ELF-1 (cell line): ENCODE measurements around the gene SCLY.

ENCODE experiments used
- DNase-seq: peaks from one replicate; pipeline ENCODE4 v3.0.0-alpha.2; 2016; ENCODE audit warnings: low read depth, low spot score

Gene SCLY

DNA sequence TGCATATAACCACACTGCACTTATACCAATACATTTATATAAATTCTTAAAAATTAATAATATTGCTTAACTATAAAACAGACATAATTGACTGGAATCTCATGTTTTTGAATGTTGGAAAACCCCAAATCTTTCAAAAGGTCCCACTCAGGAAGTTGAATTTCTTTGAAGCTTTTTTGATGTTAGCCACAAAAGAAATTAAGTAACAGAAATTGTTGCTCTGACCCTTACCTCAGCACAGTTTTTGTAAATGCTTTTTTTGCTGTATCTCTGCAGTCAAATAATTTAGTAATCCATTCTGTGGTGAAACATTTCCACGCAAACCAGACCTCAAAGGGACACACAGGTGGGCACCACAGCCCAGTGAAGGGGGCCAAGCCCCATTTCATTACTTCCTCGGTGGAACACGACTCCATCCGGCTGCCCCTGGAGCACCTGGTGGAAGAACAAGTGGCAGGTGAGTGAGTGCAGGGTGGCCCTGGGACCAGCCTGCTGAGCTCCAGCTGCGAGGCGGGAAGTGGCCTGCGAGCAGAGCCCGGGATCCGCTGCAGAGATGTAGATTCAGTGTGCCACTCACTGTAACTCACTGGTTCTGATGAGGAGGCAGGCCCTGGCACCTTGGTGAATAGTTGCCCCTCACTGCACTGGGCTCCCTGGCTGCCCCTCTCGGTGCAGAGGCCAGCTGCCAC is 8.4 kb downstream of the SCLY start:
- no peak for DNase-seq

DNA sequence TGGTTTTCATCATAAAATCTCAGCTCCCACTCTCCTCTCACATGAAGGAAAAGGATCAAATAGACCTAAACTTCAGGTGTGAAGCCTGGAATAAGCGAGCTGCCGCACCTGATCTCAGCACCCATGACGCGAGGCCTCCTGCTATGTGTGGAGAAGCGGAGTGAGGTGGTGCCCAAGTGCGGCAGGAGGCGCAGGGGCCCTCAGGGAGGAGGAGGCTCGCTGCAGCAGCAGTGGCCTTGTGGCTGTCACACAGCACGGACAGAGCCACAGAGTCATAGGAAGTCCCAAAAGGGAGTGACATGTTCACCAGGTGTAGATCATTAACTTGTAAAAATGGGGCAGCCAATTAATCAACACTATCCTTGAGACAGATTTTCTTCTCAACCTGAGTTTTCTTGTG is 9.1 kb downstream of the SCLY start:
- no peak for DNase-seq

DNA sequence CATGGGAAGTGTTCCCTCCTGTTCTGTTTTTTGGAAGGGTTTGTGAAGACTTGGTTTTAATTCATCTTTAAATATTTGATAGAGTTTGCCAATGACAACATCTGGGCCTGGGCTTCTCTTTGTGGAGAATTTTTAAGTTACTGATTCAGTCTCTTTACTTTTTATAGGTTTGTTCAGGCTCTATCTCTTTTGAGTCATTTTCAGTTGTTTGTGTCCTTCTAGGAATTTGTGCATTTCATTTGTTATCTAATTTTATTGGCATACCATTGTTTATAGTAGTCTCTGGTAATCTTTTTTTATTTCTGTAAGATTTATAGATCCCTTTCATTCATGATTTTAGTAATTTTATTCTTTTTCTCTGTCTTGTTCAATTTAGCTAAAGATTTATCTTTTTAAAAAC is 14.6 kb downstream of the SCLY start:
- no peak for DNase-seq

DNA sequence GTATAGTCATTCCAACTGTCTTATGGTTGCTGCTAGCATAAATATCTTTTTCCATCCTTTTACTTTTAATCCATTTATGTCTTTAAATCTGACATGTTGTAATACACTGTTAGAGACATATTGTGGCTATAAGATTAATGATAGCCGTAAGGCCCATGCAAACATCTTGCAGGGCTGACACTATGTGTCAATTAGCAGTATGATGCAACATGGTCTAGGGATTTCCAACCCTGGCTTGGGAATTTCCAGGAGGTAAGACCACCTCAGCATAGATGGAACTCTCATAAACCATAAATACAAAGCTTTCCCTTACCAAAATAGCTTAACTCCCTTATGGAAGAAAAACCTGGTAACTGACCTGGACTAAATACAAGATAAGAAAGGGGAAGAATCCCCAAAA is 16.5 kb downstream of the SCLY start:
- no peak for DNase-seq

DNA sequence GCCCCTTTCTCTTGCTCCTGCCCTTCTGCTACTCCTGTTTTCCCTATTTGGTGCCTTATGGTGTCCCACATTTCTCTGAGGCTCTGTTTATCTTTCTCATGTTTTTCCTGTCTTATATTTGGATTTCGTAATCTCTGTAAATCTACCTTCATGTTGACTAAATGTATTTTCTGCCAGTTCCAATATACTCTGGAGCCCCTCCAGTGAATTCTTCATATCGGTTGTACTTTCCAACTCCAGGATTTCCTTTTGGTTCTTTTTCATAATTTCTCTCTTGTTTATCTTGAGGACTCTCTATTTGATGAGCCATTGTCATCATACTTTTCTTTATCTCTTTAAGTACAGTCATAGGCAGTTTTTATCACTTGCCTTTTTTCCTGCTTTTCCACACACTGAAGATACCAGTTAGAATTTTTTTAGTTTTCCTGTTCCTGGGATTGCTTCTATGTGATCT is 19.1 kb downstream of the SCLY start:
- DNase-seq: no peak

DNA sequence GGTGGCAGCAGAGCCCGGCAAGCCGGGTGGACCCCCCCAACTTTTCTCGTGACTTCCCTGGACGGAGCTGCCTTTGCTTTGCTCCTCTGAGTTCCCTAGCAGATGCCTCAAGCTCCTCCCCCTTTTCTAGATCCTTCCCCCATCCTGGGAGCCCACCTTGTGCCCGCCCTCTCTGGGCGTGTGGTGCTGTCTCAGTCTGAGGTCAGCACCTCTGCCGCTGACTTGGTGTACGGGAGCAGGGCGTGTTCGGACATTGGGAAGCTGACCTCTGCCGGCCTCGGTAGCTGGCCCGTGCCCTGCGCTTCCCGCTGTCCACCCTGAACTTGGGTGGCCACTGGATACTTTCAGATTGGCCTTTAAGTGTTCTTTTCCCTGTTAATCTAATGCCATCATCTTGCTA is 19.7 kb downstream of the SCLY start:
- DNase-seq: no peak

DNA sequence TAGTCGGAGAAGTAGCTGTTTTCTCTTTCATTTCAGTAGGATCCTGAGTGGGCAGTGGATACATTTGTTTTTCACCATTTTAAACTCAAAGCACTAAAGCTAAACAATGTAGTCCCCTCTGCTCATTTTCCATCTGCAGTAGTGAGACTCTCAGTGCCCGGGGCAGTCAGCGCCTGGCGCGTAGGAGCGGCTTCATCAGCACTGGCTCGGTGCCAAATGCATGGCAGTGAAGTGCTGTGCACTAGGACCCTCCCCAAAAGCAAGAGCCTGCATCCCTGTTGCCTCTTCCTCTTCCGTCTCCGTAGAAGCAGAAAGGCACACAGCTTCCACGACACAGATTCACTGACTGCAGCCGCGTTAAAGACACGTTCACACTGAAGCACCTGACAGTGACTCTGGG is 20.3 kb downstream of the SCLY start:
- no peak for DNase-seq

DNA sequence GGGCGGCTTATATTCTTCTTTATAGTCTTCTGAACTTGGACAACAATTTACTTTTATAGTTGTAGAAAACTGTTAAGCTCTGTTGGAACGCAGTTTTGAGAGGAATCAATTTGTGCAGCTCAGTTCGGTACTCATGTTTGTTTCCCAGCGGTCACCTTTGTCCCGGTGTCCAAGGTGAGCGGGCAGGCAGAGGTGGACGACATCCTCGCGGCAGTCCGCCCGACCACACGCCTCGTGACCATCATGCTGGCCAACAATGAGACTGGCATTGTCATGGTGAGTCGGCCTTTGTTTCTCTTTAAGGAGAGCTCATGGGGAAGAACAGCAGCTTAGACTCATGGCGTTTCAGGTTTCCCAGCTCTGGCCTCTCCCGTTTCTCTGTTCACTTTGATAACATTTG is 20.8 kb downstream of the SCLY start:
- no peak for DNase-seq

DNA sequence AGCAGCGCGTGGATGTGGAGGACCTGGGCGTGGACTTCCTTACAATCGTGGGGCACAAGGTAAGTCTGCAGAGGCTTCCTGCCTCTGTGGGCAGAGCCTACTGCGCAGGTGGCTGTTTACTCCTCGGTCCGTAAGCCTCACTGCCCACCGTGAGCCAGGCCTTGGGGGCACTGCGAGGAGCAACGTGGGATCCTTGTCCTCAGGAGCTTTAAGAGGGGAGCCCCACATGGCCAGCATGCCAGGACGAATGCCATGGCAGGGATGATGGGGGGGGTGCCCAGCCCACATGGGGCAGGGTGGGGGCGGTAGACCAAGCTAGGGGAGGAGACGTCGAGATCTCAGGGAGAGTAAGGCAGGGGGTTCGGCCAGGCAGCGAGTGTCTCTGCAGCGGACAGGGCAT is 21.4 kb downstream of the SCLY start:
- no peak for DNase-seq

DNA sequence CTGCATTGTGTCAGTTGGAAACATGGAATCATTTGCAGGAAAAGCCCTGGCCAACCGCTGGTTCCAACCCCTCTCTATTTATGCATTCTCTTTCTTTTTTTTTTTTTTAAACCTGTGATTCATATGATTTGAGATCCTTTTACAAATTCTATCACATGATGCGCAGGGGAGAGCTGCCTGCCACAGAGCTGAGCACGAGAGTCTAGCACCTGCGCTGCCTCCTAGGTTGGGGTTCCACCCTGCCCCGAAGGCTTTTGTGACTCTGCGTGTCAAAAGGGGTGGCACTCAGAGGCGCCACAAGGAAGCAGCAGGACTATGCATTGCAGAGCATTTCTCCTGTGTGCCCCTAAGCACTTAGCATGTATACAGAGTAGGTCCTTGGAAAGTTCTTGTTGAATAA is 22.0 kb downstream of the SCLY start:
- no peak for DNase-seq

DNA sequence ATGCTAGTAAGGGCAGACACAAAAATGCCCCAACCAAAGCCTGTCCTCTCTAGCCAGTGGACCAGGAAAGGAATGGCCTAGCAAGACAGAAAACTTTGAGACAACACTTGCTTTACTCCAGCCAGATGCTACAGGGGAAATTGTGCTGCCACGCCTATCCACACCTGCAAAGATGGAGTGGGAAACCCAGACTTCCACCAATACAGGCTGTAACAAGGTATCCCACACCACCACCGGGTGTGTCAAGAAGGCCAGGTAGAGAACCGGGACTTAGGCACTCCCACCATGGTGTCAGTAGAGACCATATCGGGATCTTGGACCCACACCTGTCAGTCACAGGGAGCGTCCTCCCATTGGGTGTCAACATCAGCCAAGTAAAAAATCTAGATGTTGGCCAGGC is 23.1 kb downstream of the SCLY start:
- DNase-seq: no peak

DNA sequence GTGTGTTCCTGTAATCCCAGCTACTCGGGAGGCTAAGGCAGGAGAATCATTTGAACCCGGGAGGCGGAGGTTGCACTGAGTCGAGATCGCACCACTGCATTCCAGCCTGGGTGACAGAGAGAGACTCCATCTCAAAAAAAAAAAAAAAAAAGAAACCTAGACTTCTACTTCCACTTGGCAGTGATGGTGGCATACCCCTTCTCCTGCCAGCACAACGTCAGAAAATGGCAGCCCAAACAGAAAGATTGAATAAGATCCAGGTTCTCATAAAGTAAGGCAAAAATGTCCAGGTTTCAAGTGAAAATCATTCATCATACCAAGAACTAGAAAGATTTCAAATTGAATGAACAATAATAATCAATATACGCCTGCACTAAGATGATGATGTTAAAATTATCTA is 24.0 kb downstream of the SCLY start:
- DNase-seq: no peak

DNA sequence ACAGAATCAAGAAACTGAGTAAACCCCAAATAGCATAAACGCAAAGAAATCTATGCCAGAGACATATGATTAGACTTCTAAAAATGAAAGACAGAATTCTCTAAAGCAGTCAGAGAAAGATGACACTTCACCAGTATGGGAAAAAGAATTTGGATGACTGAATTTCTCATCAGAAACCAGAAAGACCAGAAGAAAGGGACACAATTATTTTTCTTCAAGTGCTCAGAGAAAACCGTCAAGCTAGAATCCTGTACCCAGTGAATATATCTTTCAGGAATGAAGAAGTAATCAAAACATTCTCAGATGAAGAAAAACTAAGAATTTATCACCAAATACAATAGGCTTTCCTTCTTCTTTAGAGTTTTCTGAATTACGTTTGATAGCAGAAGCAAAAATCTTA is 25.1 kb downstream of the SCLY start:
- DNase-seq: no peak

DNA sequence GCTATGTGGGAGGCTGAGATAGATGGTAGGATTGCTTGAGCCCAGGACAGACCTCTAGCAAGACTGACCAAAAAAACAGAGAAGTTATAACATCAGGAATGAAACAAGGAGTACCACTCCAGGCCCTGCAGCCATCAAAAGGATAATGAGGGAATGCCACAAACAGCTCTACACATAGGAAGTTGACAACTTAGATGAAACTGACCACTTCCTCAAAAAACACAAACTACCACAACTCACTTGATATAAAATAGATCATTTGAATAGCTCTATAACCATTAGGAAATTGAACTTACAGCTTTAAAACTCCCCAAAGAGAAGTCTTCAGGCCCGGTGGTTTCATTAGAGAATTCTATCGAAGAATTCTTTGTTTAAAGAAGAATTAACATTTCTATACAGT is 26.4 kb downstream of the SCLY start:
- no peak for DNase-seq

DNA sequence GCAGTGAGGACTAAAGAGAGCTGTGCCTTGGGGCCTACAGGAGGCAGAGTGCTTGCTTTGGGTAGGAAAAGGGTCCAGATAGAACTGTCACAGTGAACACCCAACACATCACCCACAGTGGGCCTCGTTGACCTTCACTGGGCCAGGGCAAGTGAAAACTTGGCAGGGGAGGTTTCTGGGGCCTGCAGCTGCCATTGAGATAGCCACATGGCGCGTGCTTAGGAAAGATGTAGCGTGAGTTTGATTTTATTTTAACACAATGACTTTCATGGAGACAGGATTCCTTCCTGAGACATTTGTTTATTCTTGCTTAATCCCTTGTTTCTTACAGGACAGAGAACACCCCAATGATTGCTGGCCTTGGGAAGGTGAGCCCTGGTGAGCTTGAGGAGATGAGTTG is 30.1 kb downstream of the SCLY start:
- no peak for DNase-seq

DNA sequence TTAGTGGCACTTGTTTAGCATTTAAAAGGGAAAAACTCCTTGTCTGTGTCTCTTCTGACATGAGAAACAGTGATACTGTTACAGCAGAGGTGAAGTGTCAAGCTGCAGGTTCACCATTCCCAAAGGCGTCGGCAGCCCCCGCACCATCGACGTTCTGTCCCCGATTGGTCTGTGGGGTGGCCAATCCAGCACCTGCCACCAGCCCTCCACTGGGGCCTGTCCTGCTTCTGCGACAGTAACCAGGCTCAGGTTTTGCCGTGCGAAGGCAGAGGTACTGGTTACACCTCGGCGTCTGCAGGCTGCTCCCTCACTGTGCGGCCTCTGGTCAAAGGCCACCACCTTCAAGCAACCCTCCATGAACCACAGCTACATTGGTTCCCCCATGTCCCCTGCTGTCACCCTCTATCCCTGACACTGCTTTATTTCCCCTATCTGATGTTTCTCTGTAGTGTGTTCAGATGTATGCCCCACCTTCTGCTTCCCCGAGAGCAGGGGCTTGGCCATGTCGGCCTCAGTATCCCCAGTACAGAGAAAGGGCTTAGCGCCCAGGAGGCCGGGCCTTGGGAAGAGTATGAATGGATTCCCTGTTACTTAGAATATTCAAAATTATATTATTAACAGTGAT is 30.7 kb downstream of the SCLY start:
- DNase-seq: no peak

DNA sequence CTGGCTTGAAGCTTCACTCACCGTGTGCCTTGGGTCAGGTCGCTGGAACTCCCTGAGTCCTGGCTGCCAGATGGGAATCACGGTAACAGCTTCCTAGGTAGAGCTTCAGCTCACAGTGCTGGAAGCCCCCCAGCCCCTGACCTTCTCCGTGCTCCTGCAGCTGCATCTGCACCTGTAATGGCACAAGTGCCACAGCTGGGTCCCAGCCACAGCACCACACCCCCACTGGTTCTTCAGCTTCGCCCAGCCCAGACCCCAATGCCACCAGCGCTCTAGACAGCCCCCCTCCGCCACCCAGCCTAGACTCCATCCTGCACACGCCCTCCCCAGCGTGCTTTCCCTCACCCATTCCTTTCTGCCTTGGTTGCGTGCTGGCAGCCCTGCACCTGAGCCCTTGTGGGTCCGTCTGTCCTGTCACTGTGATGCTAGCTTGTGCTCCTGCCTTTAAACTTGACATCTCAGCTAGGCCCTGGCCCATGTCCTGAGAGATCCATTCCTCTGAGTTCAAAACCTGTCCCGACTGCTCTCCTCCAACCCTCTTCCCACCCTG is 31.8 kb downstream of the SCLY start:
- no peak for DNase-seq

DNA sequence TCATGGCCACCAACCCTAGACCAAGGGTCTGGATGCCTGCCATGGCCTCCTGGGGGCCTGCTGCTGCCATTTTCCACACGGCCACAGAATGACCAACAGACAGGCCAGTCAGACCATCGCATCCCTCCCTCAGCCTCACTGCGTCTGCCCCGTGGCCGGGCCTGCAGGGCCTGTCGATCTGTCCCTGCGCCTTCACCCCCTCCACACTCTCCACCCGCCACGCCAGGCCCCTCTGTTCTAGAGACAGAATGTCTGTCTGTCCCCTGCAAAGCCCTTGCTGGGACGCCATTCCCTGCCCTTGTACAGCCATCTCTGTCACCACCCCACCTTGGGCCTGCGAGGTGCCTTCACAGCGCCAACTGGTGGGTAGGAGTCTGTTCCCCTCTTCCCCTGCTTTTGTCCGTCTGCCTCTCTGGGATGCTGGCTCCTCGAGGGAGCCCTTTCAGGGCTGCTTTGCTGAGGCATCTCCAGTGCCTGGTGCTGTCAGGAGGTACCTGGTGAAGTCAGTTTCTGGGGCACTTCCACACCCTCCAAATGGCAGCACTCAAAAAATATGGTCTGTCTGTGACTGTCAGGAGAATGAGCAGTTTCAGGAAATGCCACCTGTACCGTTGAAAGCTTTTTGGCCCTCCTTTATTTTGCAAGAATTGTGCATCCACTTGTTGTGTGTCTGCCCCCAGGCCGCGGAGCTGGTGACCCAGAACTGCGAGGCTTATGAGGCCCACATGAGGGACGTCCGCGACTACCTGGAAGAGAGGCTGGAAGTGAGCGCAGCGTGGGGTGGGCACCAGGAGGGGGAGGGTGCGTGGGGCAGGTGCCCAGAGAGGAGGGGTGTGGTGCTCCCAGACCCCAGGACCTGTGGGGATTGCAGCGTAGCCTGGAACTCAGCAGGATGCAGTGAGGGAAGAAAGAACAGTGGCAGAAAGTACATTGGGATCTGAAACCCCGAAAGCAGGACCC is 32.7 kb downstream of the SCLY start:
- no peak for DNase-seq

DNA sequence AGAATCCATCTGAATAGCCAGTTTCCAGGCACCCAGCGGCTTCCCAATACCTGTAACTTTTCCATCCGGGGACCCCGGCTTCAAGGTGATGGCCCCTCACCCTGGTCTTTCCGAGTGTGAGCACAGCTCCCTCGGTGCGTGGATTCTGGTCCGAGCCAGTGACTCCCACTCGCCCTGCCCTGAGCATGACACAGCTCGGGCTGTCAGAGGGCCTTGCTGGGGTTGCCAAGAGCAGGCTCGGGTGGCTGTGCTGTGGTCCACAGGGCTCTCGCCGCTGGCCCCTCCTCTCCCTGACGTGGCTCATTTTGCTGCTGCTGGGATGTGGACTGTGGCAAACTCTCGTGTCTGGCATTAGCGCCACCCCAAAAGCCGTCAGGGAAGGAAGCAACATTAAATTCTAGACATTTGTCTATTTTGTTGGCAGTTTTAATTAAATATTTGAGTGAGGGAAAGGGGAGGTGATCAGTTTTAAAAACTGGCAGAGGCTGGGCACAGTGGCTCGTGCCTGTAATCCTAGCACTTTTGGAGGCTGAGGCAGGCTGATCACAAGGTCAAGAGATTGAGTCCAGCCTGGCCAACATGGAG is 33.7 kb downstream of the SCLY start:
- DNase-seq: no peak

DNA sequence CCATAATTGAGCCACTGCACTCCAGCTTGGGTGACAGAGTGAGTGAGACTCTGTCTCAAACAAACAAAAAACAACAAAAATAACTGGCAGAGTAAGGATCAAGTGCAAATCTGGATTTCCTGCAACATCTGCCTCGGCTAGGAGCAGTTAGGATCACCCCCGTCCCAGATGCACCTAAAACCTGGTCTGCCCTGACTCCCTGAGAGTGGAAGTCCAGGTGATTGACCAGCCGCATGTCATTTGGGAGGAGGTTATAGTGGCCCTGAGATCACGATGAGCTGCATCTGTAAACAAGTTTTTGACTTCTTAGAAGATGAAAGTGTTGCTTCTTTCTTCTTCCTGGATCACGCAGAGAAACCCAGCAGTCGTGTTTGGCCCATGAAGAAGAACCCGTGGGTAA is 34.3 kb downstream of the SCLY start:
- no peak for DNase-seq

DNA sequence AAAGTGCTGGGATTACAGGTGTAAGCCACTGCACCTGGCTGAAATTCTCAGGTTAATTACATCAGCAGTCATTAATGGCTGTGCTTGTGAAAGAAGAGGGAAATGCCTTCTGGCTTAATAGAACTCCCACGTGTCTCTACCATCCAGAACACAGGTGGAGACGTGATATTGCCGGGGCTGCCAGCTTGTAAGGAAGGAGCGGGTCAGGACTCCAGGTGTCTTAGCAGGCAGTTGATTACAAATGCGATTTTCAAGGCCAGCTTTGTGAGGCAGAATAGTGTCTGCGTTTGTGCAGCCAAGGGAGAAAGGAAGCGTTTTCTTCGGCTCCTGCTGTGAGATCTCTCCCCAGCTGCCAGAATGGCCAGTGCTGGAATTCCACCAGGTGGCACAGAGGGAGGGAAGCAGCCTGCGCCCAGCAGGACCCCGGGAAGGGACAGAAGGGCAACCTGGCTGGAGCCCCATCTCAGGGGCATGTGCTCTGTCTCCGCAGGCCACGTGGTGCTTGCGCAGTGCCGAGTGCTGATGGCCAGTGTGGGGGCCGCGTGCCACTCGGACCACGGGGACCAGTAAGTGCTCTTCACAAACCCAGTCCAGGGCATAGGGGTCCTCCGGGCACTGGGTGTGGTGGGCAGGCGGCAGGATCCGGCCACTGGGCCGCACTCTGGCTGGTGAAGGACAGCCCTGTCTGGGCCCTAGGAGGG is 35.7 kb downstream of the SCLY start:
- no peak for DNase-seq
